ENCODE data around the gene GALNT3.

GALNT3 gene

GRCh38 chr2:165795011-165795410, 964 bp upstream of the GALNT3 start:
- DNase-seq, result no peak

- peak; percentile 53 to 71 for DNase-seq
These were observed 485 bp upstream of the GALNT3 start for GRCh38 chr2:165794536-165794928.

GRCh38 chr2:165793161-165793778, 777 bp downstream of the GALNT3 start:
- DNase-seq, result peak; percentile 4 to 11

- no peak for DNase-seq
These were observed 2.0 kb downstream of the GALNT3 start for GRCh38 chr2:165792104-165792454.

- no peak for DNase-seq
These were observed 2.5 kb downstream of the GALNT3 start for GRCh38 chr2:165791421-165792103.

- DNase-seq, result no peak
These were observed 3.6 kb downstream of the GALNT3 start for GRCh38 chr2:165790466-165790865.

- DNase-seq, result no peak
These were observed 6.7 kb downstream of the GALNT3 start for GRCh38 chr2:165787334-165787733.

GRCh38 chr2:165779706-165780105, 14.3 kb downstream of the GALNT3 start:
- no peak for DNase-seq

GRCh38 chr2:165778653-165779451, 15.2 kb downstream of the GALNT3 start:
- no peak for DNase-seq

- DNase-seq, result no peak
These were observed 15.9 kb downstream of the GALNT3 start for GRCh38 chr2:165778187-165778556.

- DNase-seq, result no peak
These were observed 16.4 kb downstream of the GALNT3 start for GRCh38 chr2:165777522-165778186.

GRCh38 chr2:165776796-165777195, 17.3 kb downstream of the GALNT3 start:
- DNase-seq, result no peak

- no peak for DNase-seq
These were observed 18.0 kb downstream of the GALNT3 start for GRCh38 chr2:165776013-165776412.

GRCh38 chr2:165773684-165774083, 20.4 kb downstream of the GALNT3 start:
- DNase-seq, result no peak

GRCh38 chr2:165772183-165772582, 21.9 kb downstream of the GALNT3 start:
- no peak for DNase-seq

- no peak for DNase-seq
These were observed 27.6 kb downstream of the GALNT3 start for GRCh38 chr2:165766326-165766927.

- DNase-seq, result no peak
These were observed 31.3 kb downstream of the GALNT3 start for GRCh38 chr2:165762723-165763122.

- DNase-seq, result no peak
These were observed 36.0 kb downstream of the GALNT3 start for GRCh38 chr2:165757906-165758675.

- no peak for DNase-seq
These were observed 47.5 kb downstream of the GALNT3 start for GRCh38 chr2:165746501-165746900.

GRCh38 chr2:165745916-165746315, 48.1 kb downstream of the GALNT3 start:
- DNase-seq, result no peak

- DNase-seq, result no peak
These were observed 50.6 kb downstream of the GALNT3 start for GRCh38 chr2:165743442-165743841.

GRCh38 chr2:165725421-165725820, 68.6 kb downstream of the GALNT3 start:
- no peak for DNase-seq
